ENCODE data around the gene PIWIL4.
A peak's percentile ranks its signal among the peaks of the same experiment; 100 is the strongest.

PIWIL4 gene

DNA sequence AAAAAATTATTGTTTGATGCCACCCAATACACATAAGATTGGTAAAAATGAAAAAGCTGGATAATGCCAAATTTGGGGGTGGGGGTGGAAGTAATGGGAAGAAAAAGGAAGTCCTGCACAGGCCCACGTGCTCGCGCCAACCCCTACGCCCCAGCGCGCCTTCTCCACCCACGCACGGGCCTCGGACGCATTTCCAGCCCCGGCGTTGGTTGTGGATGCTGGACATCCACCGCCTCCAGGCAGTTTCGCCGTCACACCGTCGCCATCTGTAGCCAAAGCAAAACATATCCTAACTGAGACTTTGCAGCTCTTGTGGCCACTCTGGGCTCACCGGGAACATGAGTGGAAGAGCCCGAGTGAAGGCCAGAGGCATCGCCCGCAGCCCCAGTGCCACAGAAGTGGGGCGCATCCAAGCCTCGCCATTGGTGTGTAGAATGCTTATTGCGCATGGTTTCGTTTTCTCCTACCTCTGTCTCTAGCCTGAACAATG, at the start of gene PIWIL4:
PIWIL4 (plus strand) TSS at position 188 of the 490 bp plus-strand sequence; CDS start at position 339, 151 bp downstream.
- no peak for DNase-seq (ENCODE audit: low spot score)

DNA sequence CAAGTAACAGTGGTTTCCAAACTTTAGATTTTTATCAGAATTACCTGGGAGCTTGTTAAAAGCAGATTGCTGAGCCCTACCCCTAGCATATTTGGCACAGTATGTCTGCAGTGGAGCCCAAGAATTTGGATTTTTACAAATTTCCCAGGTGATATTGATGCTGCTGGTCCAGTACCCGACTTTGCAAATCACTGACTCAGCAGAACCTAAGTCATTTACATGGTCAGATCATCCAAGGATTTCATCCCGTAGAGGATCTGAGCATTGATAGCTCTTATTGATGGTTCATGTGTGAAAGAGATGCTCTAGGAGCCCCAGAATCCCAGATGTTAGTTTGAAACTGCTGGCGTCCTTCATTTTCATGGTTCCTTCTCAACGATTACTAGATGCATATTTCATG, 48.9 kb upstream of the PIWIL4 start:
- DNase-seq (ENCODE audit: low spot score): no peak

GRCh38 chr11:94519478-94520084, 47.6 kb upstream of the PIWIL4 start:
- peak; percentile 68 for DNase-seq (ENCODE audit: low spot score)

DNA sequence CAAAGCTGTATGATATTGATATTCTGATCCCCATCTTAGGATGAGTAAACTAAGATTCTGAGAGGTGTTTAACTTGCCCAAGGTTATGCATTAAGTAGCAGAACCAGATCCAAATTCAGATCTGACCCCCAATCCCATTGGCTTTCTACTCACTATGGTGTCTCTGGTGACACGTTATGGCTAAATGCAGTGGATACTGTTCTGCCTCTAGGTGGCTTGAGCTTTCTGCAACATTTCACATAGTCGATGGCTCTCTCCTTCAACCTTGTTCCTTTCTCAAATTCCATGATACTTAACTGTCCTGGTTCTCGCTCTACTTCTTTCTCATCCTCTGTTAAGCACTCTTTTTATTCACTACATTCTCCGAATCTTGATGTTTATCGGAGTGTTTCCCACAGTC, 45.5 kb upstream of the PIWIL4 start:
- DNase-seq (ENCODE audit: low spot score): peak; percentile 22

- no peak for DNase-seq (ENCODE audit: low spot score)
These were observed 42.8 kb upstream of the PIWIL4 start for GRCh38 chr11:94524341-94524740.

DNA sequence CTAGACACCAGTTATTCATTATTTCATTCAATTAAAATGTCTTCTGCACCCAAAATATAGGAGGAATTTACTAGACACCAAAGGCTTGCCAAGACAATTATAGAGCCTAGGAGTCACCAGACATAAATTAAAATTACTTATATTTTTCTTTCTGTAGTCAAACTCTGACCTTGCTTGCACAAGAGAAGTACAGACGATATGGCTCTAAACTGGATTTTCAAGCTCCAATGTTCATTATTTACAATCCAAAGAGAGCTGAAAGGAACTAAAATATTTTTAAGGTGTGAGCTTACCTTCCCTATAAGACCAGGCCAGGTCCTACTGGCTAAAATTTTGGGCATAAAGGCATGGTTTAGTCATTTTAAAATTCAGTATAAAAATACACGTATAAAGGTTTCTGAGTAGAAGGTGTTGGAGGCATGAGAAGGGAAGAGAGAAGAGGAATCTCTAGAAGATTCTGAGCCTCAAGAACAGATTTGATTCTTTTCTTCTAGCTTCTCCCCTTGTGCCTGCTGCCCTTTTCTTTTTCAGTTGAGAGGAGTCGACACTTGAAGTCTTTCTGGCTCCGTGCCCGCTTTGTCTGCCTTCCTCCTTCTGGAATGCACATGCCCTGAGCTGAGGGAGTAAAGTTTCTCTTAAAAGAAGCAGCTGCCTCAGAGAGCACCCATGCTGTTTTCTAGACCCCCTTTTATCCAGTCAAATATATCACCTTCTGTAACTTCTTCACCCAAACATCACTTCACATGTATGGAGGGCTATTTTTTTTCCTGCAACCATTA, 41.4 kb upstream of the PIWIL4 start:
- peak; percentile 78 for DNase-seq (ENCODE audit: low spot score)

DNA sequence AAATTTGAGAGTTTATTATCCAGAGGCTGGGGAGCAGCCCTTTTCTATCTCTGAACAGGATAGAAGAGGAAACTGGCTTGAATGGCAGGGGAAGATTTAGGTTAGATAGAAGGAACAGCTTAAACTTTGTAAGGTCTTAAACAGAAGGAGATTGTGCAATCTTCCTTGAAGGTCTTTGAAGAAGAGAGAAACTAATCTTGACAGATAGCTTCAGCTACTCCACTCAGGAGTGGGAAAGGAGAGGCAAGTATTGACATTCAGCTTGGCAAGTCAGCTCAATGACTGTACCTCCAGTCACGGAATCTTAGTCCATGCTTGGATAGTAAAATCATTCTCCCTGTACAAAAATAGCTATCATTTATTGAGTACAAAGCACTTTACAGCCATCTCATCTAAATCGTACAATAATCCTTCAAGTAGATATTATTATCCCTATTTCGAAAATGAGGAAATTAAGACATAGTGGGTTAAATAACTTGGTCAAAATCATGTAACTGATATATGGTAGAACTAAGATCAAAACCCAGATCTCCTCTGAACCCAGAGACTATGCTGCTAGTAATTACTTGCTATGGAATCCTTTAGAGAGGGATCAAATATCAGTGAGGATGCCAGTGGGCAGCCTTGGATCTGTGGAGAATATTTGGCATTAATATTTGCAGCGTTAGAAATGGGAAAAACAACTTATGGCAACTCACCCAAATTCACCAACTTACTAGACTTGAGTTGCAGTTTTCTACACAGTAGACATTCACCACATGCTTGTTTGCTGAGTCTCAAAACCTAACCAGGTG, 40.3 kb upstream of the PIWIL4 start:
- DNase-seq (ENCODE audit: low spot score): no peak

DNA sequence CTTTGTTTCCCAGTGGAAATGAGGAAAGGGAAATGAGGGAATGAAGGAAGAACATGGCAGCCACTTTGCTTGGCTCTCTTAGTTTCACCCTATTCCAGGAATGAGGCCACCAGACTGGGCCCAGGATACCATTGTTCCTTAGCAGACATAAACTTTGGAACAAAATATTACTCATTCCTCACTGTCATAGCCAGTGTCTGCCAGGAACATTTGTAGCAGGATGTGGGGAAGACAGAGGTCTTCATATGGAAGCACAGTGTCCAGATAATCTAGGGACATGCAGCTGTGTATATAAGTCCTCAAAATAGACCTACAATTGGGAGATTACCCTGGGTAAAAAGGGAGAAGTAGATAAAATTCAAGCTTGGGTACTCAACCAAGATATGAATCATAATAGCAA, 38.6 kb upstream of the PIWIL4 start:
- no peak for DNase-seq (ENCODE audit: low spot score)

DNA sequence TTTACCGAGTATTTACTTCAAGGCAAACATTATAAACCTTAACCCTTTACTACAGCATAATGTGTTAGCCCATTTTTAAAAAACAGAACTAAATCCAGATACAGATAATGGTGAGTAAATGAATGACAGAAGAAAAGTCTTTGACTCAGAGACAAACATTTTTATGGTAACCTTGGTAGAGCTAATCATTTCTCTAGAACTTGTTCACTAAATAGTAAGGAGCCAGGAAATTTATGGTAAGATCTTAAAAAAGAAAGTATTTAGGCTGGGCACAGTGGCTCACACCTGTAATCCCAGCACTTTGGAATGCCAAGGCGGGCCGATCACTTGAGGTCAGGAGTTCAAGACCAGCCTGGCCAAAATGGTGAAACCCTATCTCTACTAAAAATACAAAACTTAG, 35.0 kb upstream of the PIWIL4 start:
- DNase-seq (ENCODE audit: low spot score): no peak

DNA sequence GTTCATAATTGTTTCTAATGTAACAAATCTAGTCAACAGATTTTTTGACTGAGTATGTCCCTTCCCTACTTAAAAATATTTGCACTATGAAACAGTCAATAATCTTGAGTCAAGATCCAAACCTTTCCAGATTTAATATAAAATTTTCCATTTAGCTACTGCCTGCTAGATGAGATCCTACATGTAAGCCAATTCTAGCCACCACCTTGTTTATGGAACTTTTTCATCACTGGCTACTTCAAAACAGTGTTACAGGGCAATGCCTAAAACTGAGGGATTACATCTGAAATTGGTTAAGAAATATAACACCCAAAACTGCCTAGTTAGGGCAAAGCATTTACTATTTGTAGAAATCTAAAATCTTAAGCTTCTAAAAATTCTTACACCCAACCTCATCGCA, 34.0 kb upstream of the PIWIL4 start:
- no peak for DNase-seq (ENCODE audit: low spot score)

DNA sequence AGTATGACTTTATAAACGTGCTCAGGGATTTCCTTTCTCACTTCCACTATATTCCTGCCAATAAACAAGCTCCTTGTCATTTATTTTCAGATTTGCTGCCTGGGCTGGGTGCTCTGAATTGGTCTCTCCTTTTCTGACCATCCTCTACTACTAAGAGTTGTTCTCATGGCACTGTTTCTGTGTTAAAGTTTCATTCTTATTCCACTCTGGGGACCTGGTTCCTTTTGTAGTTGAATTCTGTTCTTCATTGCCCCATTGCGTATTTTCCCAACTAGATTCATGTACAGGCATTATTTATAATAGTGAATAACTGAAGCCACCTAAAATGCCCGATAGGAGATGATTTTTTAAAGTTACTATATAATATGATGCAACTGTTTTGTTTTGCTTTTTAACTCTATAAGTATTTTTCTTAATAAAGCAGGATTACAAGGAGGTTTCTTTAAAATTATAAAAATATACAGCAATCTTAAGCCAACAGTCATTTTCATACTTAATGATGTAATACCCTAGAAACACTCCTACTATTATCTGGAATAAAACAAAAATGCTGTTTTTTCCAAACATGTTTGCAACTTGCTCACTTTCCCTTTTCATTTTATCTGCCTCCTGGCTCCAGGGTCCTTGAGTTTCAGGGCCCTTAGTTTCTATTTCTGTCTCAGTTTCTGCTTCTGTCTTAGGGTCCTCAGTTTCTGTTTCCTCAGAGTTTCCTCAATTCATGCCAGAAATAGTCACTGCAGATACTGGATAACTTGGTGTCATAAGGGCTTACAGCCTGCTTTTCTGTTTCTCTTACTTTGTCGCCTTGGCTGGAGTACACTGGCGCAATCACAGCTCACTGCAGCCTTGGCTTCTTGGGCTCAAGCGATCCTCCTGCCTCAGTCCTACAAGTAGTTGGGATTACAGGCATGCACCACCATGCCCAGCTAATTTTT, 33.2 kb upstream of the PIWIL4 start:
- DNase-seq (ENCODE audit: low spot score): peak; percentile 72

- DNase-seq (ENCODE audit: low spot score): no peak
These were observed 30.8 kb upstream of the PIWIL4 start for GRCh38 chr11:94536386-94536785.

GRCh38 chr11:94537031-94537600, 30.1 kb upstream of the PIWIL4 start:
- DNase-seq (ENCODE audit: low spot score): no peak

GRCh38 chr11:94539420-94539819, 27.7 kb upstream of the PIWIL4 start:
- no peak for DNase-seq (ENCODE audit: low spot score)

DNA sequence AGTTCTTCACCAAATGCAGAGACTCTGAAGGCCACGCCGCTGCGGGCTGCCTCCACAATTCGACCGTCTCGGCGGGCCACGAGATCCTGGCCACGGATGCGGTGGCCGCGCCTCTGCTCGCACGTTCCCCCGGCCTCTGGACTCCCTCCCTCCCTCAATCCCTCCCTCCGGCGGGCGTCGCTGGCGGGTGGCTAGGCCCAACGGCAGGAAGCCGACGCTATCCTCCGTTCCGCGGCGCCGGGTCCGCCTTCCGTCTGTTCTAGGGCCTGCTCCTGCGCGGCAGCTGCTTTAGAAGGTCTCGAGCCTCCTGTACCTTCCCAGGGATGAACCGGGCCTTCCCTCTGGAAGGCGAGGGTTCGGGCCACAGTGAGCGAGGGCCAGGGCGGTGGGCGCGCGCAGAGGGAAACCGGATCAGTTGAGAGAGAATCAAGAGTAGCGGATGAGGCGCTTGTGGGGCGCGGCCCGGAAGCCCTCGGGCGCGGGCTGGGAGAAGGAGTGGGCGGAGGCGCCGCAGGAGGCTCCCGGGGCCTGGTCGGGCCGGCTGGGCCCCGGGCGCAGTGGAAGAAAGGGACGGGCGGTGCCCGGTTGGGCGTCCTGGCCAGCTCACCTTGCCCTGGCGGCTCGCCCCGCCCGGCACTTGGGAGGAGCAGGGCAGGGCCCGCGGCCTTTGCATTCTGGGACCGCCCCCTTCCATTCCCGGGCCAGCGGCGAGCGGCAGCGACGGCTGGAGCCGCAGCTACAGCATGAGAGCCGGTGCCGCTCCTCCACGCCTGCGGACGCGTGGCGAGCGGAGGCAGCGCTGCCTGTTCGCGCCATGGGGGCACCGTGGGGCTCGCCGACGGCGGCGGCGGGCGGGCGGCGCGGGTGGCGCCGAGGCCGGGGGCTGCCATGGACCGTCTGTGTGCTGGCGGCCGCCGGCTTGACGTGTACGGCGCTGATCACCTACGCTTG, 23.2 kb upstream of the PIWIL4 start, which contains the start of gene FUT4:
FUT4 (plus strand) TSS at position 227 of the 951 bp plus-strand sequence; CDS start at position 440, 213 bp downstream.
- peak; percentile 57 for DNase-seq (ENCODE audit: low spot score)

GRCh38 chr11:94544646-94545263, 22.4 kb upstream of the PIWIL4 start:
- no peak for DNase-seq (ENCODE audit: low spot score)

DNA sequence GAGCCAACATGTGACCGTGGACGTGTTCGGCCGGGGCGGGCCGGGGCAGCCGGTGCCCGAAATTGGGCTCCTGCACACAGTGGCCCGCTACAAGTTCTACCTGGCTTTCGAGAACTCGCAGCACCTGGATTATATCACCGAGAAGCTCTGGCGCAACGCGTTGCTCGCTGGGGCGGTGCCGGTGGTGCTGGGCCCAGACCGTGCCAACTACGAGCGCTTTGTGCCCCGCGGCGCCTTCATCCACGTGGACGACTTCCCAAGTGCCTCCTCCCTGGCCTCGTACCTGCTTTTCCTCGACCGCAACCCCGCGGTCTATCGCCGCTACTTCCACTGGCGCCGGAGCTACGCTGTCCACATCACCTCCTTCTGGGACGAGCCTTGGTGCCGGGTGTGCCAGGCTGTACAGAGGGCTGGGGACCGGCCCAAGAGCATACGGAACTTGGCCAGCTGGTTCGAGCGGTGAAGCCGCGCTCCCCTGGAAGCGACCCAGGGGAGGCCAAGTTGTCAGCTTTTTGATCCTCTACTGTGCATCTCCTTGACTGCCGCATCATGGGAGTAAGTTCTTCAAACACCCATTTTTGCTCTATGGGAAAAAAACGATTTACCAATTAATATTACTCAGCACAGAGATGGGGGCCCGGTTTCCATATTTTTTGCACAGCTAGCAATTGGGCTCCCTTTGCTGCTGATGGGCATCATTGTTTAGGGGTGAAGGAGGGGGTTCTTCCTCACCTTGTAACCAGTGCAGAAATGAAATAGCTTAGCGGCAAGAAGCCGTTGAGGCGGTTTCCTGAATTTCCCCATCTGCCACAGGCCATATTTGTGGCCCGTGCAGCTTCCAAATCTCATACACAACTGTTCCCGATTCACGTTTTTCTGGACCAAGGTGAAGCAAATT, 21.7 kb upstream of the PIWIL4 start:
- DNase-seq (ENCODE audit: low spot score): no peak

DNA sequence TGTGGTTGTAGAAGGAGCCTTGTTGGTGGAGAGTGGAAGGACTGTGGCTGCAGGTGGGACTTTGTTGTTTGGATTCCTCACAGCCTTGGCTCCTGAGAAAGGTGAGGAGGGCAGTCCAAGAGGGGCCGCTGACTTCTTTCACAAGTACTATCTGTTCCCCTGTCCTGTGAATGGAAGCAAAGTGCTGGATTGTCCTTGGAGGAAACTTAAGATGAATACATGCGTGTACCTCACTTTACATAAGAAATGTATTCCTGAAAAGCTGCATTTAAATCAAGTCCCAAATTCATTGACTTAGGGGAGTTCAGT, 21.1 kb upstream of the PIWIL4 start:
- no peak for DNase-seq (ENCODE audit: low spot score)

GRCh38 chr11:94546886-94547285, 20.3 kb upstream of the PIWIL4 start:
- no peak for DNase-seq (ENCODE audit: low spot score)
